Gastroesophageal sphincter (tissue), 3 donors: ENCODE results near the gene SLC35D2.

Source experiments
- CTCF ChIP-seq, 4 experiments: fragments of 200-600 bp in 2 of 4; fragments of 450-650 bp in 2 of 4; sonication (generic) in 1 of 4; IDR thresholded peaks; one replicate each; pipeline ENCODE4 v1.5.1; 2017 to 2019; ENCODE audit warnings: antibody characterized with exemption in 4 of 4, mild to moderate bottlenecking in 2 of 4, moderate library complexity in 2 of 4
- EP300 ChIP-seq: sonication (generic); formaldehyde crosslinking; IDR thresholded peaks from one replicate; pipeline ENCODE4 v1.6.1; 2017; ENCODE audit warnings: antibody characterized with exemption, mild to moderate bottlenecking
- POLR2A ChIP-seq, 2 donors: fragments of 450-650 bp; IDR thresholded peaks; one replicate each; pipeline ENCODE4 v1.6.1; 2017; ENCODE audit warnings: antibody characterized with exemption in 2 of 2, mild to moderate bottlenecking in 2 of 2, moderate library complexity in 1 of 2
- POLR2AphosphoS5 ChIP-seq: sonication (generic); formaldehyde crosslinking; IDR thresholded peaks from one replicate; pipeline ENCODE4 v1.6.1; 2017; ENCODE audit warnings: antibody characterized with exemption

GRCh38 chr9:96293498-96294158 lies 89.9 kb downstream of the SLC35D2 start:
- TF ChIP-seq CTCF (IDR thresholded peaks at IDR 0.05) (no peak), POLR2A (IDR thresholded peaks at IDR 0.05) (no peak), POLR2AphosphoS5 (no peak), EP300 (no peak)
